Inflammatory macrophage treated with lipopolysaccharide for 1 hour (primary cell): ENCODE data around the gene SGSH.
A peak's percentile ranks its signal among the peaks of the same experiment; 100 is the strongest.

Experiments
- DNase-seq, 2 donors: peaks; one replicate each; pipeline ENCODE4 v3.0.0-alpha.2; 2020 to 2022

The SGSH gene

DNA sequence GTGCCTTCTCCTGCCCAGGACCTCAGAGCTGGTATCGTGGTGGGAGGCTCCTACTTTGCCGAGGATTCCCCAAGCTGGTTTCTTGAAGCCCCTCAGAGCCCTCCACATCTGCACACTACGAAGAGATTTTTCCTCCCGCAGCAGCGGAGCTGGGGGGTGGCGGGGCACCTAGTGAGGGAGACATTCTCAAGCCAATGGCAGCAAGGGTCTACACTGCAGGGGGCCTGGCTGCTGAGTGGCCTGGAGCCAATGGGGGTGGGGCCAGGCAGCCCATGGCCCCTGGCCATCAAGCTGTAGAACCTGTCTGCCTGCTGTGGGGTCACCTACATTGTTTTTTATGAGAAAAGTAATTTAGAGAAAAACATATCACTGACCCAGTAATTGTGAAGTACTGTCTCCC is 5.1 kb upstream of the SGSH start:
- no peak for DNase-seq

DNA sequence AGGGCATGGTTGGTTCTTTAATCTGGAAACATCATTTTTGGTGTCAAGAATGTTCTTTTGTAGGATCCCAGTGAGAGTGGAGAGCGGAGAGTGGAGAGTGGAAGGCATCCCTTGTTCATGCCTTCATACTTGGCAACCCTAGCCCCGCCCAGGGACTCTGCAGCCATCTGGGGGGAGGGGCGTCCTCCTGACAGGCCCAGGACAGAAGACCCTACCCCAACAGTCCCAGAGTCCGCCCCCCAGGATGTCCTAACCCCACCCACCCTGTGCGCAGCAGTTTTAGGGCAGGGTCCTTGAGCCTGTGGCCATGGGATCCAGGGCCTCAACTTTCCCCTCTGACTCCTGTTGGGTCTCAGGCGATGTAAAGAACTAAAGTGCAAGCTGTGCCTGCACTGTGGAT is 4.5 kb upstream of the SGSH start:
- DNase-seq: no peak

DNA sequence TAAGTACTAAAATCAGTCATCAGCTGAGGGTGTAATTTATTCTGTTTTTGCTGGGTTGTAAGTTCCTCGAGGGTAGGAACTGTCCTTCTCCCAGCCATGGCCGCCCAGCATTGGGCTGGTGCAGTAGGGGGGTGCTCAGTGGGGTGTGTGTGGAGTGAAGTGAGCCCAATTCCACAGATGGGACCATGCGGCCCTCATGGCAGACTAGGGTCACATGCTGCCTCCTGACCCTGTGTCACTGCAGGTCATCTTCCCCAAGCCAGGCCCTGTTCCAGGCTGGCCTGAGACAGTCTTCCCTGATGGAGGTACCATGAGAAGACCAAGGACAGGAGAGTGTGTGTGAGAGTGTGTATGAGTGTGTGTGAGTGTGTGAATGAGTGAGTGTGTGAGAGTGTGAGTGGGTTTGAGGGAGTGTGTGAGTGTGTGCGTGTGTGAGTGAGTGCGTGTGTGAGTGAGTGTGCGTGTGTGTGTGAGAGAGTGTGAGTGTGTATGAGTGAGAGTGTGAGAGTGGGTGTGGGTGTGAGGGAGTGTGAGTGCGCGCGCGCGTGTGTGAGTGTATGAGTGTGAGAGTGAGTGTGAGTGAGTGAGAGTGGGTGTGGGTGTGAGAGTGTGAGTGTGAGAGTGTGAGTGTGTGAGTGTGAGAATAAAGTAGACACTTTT is 3.8 kb upstream of the SGSH start:
- no peak for DNase-seq

DNA sequence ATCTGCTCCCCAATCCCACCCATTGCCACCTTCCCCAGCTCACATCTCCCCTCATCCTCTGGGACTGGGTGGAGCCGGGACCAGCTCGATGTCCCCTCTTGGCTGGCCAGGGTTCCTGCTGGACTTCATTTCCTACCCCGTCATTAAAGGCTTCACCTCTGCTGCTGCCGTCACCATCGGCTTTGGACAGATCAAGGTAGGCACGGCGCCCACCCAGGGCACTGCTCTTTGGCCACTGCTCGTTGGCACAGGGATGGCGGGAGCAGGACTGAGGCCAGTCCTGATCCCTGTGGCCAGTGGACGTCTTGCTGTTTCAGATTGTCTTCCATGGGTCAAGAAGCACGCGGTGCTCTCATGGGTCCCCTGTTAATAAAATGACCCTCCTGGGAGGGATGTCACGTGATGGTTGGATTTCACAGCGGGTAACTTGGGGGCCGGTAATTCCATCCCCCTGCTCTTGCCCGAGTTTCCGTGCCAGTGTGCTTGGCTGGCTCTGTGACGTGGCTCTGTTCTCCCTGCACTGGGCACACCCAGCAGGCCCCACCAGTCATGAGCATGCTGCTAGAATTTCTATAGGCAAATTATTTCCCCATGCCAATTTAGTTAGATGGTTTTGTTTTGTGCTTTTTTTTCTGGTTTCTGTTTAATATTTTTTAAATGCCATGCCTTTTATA is 3.1 kb upstream of the SGSH start:
- no peak for DNase-seq

DNA sequence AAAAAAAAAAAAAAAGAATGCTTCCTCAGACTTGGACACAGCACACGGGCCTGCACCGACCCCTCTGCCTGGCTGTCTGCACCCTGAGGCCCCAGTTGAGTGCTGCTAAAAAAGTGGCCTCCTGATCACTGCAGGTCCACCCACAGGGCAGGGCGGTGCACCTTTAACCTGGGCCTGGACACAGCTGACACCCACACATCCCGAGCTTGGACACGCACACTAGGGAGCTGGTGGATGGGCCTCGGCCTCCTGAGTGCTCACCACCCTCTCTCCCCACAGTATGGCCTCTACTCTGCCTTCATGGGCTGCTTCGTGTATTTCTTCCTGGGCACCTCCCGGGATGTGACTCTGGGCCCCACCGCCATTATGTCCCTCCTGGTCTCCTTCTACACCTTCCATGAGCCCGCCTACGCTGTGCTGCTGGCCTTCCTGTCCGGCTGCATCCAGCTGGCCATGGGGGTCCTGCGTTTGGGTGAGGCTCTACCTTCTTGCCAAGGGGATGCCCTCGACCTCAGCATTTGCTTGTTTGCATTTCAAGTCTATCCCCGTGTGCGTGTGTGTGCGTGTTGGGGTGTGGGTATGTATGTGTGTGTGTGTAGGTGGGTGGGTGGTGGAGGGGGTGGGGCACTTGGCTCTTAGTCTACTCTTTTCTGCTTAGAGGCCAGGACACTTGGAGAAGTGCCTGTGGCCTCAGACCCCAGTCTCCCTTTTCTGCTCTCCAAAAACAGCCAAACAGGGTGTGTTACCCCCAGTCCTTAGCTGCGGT is 2.4 kb upstream of the SGSH start:
- DNase-seq: no peak

DNA sequence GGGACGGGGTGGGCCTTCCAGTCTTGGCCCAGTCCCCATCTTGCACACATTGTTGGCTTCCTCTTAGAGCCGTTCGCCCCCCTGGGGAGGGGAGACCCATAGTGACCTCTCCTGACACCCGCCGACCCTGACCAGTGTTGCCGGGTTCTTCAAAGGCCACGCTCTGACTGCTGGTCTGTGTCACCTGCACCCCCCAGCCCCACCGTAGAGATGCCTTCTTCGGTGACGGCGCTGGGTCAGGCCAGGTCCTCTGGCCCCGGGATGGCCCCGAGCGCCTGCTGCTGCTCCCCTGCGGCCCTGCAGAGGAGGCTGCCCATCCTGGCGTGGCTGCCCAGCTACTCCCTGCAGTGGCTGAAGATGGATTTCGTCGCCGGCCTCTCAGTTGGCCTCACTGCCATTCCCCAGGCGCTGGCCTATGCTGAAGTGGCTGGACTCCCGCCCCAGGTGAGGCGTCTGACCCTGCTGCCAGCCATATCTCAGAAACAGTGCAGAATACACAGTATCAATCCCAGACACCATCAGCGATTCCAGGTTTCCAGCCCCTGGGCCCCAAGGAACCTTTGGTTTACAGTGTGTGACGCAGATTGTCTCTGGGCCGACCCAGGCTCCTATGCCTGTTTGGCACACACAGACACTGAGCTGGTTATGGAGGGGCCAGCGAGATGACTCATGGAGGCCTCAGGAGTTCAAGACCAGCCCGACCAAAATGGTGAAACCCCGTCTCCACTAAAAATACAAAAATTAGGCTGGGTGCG is 1.4 kb upstream of the SGSH start:
- no peak for DNase-seq

DNA sequence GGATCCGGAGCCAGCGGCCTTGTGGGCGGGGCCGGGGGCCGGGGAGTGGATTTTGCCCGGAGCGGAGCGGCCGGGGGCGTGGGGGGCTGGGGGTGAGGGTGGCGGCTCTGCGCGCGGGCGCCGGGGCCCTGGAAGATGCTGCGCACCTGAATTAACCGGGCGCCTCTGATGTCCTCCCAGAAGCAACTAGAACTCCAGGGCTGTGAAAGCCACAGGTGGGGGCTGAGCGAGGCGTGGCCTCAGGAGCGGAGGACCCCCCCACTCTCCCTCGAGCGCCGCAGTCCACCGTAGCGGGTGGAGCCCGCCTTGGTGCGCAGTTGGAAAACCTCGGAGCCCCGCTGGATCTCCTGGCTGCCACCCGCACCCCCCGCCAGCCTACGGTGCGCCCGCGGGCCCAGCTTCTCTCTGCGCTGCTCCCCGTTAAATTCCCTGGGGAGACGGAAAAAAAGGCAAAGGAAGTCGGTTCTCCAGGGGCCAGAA is 643 bp upstream of the SGSH start:
- DNase-seq: no peak

DNA sequence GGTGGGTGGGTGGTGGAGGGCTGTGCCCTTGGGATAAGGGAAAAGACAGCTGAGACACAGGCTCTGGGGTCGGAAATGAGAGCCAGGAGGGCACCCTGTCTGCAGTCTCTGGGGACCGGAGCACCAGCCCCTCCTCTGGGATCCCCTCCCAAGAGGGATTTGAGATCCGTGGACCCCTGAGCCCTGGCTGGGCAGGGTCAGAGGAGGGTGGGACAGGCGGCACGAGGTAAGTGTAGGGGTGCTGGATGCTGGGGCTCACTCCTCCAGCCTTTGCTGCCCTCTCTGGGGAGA is 425 bp downstream of the SGSH start:
- no peak for DNase-seq

DNA sequence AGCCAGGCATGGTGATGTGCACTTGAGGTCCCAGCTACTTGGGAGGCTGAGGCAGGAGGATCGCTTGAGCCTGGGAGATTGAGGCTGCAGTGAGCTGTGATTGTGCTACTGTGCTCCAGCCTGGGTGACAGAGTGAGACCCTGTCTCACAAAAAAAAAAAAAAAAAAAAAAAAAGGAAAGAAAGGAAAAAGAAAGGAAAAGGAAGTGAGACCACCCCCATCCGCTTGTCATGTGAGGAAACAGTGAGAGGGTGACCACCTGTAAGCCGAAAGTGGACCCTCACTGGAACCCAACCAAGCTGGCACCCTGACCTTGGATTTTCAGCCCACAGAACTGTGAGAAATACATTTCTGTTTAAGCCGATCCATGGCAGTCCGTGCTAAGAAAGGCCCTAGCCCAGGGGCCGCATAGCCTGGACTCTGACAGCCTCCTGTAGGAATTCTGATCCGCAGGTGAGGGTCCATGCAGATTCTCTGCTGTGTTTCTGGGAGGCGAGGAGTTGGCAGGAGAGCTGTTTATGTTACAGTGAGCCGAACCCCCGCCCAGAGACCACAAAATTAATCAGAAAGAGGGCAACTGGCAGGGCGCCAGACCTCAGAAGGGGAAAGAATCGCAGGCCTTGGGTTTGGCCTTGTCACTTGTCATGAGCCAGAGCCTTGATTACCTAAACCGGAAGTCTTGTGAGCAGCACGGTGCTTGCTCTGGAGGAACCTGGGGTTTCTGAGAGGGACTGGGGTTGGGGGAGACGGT is 945 bp downstream of the SGSH start:
- DNase-seq: peak; percentile 94

DNA sequence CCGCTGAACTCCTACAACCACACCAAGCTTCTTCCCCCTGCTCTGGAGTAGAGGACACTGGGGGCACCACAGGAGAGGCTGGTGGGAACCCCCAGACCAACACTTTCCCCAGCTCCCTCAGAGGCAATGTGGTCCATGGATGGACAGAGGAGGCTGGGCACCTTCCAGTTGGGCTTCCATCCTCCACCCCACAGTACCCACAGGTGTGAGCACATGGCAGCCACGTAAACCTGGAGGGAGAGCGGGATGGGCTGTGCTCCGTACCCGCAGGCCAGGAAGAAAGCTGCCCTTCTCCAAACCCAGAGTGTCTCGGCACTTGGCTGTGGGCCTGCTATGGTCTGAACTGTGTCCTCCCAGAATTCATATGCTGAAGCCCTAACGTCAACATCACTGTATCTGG is 1.7 kb downstream of the SGSH start:
- DNase-seq: no peak

DNA sequence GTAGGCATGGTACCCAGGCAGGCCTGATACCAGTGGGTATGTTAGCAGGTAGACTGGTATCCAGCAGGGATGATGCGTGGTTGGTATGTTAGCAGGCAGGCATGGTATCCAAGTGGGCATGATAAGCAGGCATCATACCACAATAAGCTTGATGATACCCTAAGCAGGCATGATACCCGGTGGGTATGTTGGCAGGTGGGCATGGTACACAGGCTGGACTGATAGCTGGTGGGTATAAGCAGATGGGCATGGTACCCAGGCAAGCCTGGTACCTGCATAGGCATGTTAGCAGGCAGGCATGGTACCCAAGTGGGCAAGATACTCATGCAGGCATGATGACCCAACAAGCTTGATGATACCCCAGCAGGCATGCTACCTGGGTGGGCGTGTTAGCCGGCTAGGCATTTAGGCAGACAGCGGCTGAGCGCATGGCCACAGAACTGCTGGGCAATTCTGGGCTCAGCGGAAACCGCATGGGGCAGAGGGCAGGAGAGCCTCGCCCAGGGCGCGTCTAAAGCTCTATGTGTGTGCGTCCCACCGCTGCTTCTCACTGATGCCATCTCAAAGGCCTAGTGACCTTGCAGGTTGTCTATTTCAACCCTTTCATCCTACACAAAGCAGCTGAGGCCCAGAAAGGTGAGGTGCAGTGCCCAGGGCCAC is 2.3 kb downstream of the SGSH start:
- DNase-seq: no peak

DNA sequence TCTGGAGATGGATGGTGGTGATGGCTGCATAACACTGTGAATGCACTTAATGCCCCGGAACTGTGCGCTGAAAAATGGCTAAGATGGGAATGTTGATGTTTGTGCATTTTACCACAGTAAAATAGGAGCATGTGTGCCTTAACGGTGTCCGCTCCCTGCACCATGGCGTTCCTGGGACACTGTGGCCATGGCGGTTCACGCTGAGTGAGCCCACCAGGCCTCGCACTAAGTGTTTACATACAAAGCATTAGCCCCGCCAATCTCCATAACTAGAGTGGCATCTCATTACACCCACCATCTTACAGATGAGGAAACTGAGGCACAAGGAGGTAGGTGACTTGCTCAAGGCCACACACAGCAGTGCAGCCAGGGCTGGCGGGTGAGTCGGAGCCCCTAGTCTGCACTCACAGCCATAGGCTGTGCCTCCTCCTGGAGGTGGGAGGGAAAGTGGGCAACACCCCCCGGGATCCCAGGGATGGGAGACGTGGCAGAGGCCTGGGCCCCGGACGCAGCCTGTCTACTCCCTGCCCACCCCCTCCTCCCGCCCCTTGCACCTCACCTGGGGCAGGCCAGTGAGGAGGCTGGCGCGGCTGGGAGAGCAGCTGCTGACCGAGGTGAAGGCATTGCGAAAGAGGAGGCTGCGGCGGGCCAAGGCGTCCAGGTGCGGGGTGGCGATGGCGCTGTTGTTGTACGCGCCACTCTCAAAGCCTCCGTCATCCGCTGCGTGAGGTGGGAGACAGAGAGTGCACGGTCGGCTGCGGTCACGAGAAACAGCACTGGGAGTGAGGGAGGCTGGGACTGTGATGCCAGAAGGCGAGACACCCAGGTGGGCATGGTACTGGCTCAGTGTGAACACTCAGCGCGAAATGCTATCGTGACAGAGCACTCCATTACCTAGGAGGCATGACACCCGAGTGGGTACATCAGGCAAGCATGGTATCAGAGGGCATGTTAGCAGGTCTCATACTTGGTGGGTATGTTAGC is 3.4 kb downstream of the SGSH start:
- DNase-seq: no peak

DNA sequence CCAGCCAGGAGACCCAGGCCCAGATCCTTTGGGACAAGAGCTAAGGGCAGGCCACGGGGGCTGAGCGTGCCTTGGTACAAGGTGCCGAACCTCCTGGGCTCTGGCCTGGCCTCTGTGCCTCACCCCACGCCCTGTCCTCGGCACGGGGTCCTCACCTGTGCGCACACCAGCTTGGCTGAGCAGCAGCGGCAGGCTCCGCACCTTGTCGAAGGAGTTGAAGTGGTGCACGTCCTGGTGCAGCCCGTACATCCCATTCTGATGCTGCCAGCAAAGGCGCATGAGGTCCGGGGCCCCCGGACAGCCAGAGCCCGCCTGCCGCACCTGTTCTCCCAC is 5.3 kb downstream of the SGSH start:
- no peak for DNase-seq

DNA sequence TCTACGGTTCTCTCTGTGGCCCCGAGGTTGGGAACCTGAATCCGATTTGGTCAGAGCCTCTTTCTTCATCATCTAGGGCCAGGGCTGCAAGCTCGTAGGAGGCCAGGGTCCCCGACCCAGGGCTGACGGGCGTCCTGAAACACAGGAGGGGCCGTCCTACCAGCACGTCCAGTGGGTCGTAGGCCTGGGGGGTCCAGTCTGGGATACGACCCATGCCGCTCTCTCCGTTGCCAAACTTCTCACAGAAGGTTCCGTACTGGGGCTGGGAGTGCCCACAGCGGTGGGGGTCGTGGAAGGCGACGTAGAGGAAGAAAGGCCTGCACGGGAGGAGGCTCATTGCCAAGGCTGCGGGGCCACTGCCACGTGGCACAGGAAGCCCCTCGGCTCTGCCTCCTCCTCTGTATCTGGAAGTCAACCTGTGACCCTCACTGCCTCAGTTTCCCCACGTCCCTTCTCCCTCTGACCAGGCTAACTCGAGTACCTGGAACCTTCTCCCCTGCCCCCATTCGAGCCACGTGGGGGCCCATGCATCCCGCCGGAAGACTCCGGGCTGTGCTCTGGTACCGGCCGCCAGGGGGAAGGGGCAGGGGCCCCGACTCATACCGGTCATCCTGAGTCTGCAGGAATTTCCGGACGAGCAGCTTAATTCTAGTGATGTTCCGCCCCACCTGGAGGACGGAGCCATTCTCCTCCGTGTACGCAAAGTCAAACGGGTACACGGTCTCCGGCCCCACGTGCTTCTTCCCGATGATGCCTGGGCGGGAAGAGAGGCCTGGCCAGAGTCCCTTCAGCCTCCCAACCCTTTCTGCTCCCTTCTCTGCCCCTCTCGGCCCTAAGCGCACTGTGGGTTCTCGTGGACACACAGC is 5.9 kb downstream of the SGSH start:
- no peak for DNase-seq

DNA sequence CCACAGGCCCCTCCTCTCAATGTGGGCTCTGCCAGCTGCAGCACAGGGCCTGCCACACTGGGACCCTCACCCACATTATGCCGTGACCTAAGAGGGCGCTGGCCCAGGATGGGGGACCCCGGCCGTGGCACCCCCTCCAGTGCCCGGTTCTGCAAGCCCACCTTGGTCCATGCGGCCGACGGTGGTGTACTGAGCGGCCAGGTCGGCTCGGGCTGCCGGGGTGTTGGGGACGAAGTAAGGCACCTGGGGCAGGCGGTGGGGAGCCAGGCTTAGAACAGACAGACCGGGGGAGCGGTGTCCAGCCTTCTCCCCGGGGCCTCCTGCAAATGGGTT is 6.5 kb downstream of the SGSH start:
- DNase-seq: no peak

DNA sequence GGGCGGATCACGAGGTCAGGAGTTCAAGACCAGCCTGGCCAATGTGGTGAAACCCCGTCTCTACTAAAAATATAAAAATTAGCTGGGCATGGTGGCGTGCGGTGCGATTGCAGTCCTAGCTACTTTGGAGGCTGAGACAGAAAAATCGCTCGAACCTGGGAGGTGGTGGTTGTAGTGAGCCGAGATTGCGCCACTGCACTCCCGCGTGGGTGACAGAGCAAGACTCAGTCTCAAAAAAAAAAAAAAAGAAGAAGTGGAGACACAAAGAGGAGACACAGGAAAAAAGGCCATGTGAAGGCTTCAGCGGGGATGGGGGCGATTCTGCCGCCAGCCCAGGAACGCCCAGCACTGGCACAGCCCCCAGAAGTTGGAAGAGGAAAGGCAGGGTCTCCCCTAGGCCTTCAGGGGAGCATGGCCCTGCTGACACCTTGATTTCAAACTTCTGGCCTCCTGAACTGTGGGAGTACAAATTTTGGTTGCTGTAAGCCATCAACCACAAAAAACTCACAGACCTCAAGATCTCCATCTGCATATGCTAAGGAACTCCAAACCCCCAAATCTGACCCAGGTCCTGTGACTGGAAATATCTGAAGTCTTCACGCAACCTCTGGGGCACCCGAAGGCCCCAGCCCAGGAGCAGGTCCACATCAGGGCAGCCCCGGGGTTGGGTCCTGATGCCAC is 7.0 kb downstream of the SGSH start:
- peak; percentile 80 to 83 for DNase-seq

DNA sequence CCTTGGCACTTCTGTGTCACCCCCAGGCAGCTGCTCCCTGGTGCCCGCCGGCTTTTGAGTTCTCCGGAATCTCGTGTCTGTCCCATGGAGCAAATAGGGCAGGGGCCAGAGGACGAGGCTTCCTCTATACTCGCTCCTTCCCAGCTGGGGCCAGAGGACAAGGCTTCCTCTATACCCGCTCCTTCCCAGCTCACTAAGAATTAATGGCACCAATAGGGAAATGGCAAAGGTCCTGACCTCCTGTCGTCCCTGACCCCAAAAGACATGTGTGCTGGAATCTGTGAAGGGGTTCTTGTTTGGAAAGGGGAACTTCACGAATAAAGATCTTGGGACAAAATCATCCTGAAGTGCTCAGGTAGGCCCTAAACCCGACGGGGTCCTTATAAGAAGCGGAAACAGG is 7.6 kb downstream of the SGSH start:
- peak in 1 of 2 donors; percentile 15 for DNase-seq

DNA sequence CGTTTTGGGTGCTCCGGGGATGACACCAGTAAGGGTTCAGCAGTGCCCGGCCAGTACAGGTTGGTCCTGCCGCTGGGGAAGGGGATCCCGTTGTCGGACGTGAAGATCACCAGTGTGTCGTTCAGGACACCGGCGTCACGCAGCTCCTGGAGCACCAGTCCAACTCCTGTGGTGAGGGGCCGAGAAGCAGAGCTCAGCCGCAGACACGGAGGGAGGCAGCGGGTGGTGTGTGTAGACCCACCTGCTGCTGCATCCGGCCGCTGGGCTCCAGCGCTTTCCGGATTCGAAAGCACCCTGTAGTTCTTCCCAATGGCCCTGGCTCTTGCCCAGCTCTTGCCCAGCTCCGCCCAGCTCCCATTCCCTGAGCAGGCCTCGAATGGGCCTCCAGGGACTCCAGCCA is 8.0 kb downstream of the SGSH start:
- no peak for DNase-seq

DNA sequence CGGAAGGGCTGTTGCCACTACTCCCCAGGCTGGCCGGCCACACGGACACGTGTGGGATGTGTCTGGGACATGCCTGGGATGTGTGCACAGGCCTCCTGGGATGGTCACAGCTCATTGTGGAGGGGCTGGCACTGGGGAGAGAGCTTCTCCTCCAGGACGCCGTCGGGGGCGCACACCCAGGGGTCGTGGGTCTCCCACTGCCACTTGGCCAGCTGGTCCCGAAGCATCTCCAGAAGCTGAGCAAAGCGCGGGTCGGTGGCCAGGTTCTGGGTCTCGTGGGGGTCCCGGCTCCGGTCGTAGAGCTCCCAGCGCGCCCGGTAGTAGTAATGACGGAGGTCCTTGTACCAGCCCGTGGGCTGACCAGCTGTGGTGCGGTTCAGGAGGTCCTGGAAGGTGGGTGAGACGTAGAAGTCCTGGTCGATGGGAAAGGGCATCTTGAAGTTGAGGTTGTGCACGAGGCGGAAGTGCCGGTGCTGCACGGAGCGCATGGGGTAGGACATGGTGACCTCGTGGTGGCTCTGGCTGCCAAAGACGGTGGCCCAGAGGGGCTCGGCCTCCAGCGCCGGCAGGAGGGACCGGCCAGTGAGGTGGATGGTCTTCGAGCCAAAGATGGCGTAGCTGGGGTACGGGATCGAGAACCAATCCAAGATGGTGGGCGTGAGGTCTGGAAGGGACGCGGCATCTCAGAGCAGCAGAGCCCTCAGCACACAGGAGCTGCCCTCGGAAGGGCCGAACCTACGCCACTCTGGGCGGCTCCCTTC is 9.6 kb downstream of the SGSH start:
- no peak for DNase-seq
